ENCODE results near the gene RXRA. TPM values are rescaled to one million over a fixed set of nuclear protein-coding genes. Genes with fewer than 3 reads are reported as not detected.

RXRA gene
- total RNA-seq, 6 donors from 2014 or later: 43.8 to 92.7 (median 74.1) TPM

GRCh38 chr9:134466869-134467616, 140.8 kb downstream of the RXRA start:
- DNase-seq: no peak
- WGBS, 2 donors: 85 to 92% methylated on average over 5 to 17 of the region's 20 CpGs
- H3K4me1 ChIP-seq: peaks cover 0 to 8% (median 5%) of the 10 kb centered on the region in 4 donors
- ATAC-seq (ENCODE audit: low FRiP score in 2 of 2): no peak
- H3K9me3 ChIP-seq: no peaks in the 10 kb centered on the region
- no peaks in the 10 kb centered on the region for H3K36me3 ChIP-seq
- H3K27ac ChIP-seq: no peak overlapping the region
- H3K27me3 ChIP-seq: no peaks in the 10 kb centered on the region
- H3K4me3 ChIP-seq: no peak overlapping the region
- no peak for TF ChIP-seq POLR2A (IDR thresholded peaks at IDR 0.05)
- TF ChIP-seq POLR2AphosphoS5 (IDR thresholded peaks at IDR 0.05): no peak
- TF ChIP-seq EP300 (IDR thresholded peaks at IDR 0.05): no peak
- no peak for TF ChIP-seq CTCF (IDR thresholded peaks at IDR 0.05)

DNA sequence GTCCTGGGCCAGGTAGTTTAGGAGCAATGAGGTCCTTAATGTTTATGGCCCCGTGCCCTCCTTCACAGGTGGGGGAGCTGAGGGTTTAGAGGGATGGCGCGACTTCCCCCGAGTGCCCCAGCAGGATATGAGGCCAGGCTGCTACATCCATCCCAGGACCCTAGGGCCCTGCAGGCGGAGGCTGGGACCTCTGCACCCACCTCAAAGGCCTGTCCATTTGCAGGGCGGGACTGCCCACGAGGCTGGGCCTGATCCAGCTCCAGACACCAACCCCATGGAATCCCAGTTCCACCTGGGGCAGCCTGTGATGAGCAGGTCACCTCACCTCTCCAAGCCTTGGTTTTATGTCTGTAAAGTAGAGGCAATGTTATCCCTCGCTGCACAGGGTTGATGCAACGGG, 142.1 kb downstream of the RXRA start:
- H3K27ac ChIP-seq: peak overlapping the region in 1 of 4 donors; percentile 27
- ATAC-seq (ENCODE audit: low FRiP score in 2 of 2) (peak in 1 of 2 donors; percentile 3), DNase-seq (peak in 1 of 2 donors; percentile 48)
- H3K4me1 ChIP-seq: peaks cover 0 to 8% (median 5%) of the 10 kb centered on the region in 4 donors
- H3K4me3 ChIP-seq: no peak overlapping the region
- H3K9me3 ChIP-seq: no peaks in the 10 kb centered on the region
- WGBS, 2 donors: 88 to 90% methylated on average over 7 to 9 of the region's 9 CpGs
- TF ChIP-seq POLR2A (IDR thresholded peaks at IDR 0.05) (no peak), CTCF (IDR thresholded peaks at IDR 0.05) (no peak), POLR2AphosphoS5 (IDR thresholded peaks at IDR 0.05) (no peak), EP300 (IDR thresholded peaks at IDR 0.05) (no peak)
- no peaks in the 10 kb centered on the region for H3K36me3 ChIP-seq
- no peaks in the 10 kb centered on the region for H3K27me3 ChIP-seq

GRCh38 chr9:134469041-134469875, 143.0 kb downstream of the RXRA start:
- Histone ChIP-seq H3K27ac (peak overlapping the region; percentile 23 to 50 (median 48)), H3K27me3 (no peaks in the 10 kb centered on the region), H3K36me3 (no peaks in the 10 kb centered on the region), H3K4me3 (no peak overlapping the region), H3K9me3 (no peaks in the 10 kb centered on the region), H3K4me1 (peaks cover 0 to 8% (median 5%) of the 10 kb centered on the region in 4 donors)
- ATAC-seq (ENCODE audit: low FRiP score in 2 of 2): peak; percentile 82 to 90
- no peak for TF ChIP-seq POLR2AphosphoS5 (IDR thresholded peaks at IDR 0.05)
- no peak for TF ChIP-seq CTCF (IDR thresholded peaks at IDR 0.05)
- TF ChIP-seq EP300 (IDR thresholded peaks at IDR 0.05): no peak
- TF ChIP-seq POLR2A (IDR thresholded peaks at IDR 0.05): no peak
- peak; percentile 70 to 91 for DNase-seq
- 70 to 76% methylated on average over 14 to 22 of the region's 22 CpGs for WGBS, 2 donors

DNA sequence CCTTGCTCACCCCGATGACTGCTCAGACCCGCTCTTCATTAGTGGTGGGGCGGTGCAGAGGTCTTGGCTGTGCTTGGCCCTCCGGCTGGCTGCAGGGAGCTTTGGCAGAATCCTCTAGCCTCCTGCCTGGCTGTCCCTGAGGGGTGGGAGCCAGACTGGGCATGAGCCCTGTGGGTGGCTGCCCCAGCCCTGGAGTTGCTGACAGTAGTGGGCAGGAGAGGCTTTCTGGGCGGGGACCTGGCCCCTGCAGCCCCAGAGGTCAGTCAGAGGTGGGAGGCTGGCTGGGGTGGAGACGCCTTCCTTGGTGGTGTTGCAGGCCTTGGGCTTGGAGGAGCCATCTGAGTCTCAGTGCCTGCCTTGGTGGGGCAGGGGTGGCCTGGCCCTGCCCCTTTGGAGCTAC, 146.0 kb downstream of the RXRA start:
- Histone ChIP-seq H3K36me3 (no peaks in the 10 kb centered on the region), H3K27me3 (no peaks in the 10 kb centered on the region), H3K27ac (no peak overlapping the region), H3K4me3 (no peak overlapping the region), H3K4me1 (peaks cover 10 to 19% (median 16%) of the 10 kb centered on the region in 4 donors), H3K9me3 (no peaks in the 10 kb centered on the region)
- TF ChIP-seq CTCF (IDR thresholded peaks at IDR 0.05) (no peak), EP300 (IDR thresholded peaks at IDR 0.05) (no peak), POLR2AphosphoS5 (IDR thresholded peaks at IDR 0.05) (no peak), POLR2A (IDR thresholded peaks at IDR 0.05) (no peak)
- DNase-seq: peak in 1 of 2 donors; percentile 68
- no peak for ATAC-seq (ENCODE audit: low FRiP score in 2 of 2)
- WGBS, 2 donors: 76 to 99% methylated on average over 6 of the region's 6 CpGs

All from upper lobe of left lung (tissue), 6 donors.